Epithelial cell of esophagus (primary cell): Measurements from ENCODE around the gene P3H2.
"Not testable (repeated sequence)": the region's sequence is repeated elsewhere in the genome, so short reads cannot be mapped to it uniquely, and the experiment has no call there.

ENCODE experiments used
- DNase-seq: peaks from one replicate; pipeline ENCODE4 v3.0.0; 2010; ENCODE audit warnings: low read depth
- H3K4me3 ChIP-seq: 2 replicates; pipeline ENCODE4 v1.5.1; 2011; ENCODE audit warnings: mild to moderate bottlenecking, low read length, control low read depth
- TF ChIP-seq, protein P1 (sequence below): IDR thresholded peaks from 2 replicates; pipeline ENCODE4 v1.5.1; 2011; ENCODE audit warnings: low read depth, mild to moderate bottlenecking, low read length, control low read depth, inconsistent platforms; ENCODE audit not compliant: insufficient read depth; ENCODE audit errors: missing control alignments

The P3H2 gene

DNA sequence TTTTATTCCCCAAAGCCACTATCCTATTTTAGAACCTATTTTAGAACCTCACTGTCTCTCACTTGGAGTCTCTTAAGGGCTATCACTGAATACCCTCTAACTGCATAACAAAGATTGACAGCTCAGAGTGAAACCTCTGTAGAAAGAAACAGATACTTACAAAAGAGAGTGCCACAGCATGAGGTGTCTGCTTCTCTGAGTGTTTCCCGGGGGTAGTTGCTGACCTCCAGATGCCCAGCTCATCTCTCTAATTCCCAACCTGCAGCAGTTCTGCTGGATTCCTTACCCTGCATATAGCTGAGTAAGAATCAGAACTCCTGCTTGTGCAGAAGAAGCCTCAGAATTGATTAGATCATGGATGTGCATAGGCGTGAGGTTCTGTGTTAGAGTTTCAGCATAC lies 34.5 kb downstream of the P3H2 start:
- no peak overlapping the region for H3K4me3 ChIP-seq
- TF ChIP-seq, protein P1, sequence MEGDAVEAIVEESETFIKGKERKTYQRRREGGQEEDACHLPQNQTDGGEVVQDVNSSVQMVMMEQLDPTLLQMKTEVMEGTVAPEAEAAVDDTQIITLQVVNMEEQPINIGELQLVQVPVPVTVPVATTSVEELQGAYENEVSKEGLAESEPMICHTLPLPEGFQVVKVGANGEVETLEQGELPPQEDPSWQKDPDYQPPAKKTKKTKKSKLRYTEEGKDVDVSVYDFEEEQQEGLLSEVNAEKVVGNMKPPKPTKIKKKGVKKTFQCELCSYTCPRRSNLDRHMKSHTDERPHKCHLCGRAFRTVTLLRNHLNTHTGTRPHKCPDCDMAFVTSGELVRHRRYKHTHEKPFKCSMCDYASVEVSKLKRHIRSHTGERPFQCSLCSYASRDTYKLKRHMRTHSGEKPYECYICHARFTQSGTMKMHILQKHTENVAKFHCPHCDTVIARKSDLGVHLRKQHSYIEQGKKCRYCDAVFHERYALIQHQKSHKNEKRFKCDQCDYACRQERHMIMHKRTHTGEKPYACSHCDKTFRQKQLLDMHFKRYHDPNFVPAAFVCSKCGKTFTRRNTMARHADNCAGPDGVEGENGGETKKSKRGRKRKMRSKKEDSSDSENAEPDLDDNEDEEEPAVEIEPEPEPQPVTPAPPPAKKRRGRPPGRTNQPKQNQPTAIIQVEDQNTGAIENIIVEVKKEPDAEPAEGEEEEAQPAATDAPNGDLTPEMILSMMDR, result no peak
- DNase-seq, result no peak

DNA sequence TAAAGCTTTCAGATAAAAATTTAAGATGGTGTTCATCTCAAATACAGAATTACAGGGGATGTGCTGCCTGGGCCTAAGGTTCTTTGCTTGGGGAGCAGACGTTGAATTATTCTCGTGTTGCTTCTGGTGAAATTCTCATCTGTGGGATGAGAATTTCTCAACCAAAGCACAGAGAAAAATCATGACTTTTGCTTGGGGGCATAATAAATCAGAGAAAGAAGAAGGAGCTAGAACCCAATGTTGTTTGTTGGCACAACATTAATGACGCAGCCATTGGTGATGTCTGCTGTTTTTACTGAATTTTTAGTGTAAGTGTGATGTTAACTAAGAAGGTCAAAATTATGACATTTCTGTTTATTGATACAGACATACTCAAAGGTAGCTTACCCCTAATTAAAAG lies 35.7 kb downstream of the P3H2 start:
- TF ChIP-seq, protein P1, result no peak
- DNase-seq, result no peak
- H3K4me3 ChIP-seq, result no peak overlapping the region

DNA sequence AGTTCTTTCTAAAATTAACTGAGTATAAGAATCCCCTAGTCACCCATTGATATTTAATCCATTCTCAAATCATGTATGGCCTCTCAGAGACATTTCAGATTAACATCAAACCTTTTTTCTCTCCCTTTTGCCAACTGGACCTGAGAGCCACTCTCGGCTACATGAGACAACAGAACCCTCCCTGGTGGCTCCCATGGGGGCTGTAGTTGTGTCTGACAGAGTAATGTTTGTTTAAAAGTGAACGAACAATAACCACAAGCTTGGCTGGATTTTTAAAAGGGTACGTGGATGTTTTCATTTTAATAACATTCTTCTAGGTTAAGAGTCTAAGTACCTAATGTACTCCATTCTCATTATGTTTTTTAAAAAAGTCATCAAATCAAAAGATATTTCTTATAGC lies 37.1 kb downstream of the P3H2 start:
- no peak for DNase-seq
- TF ChIP-seq, protein P1, result no peak
- no peak overlapping the region for H3K4me3 ChIP-seq

DNA sequence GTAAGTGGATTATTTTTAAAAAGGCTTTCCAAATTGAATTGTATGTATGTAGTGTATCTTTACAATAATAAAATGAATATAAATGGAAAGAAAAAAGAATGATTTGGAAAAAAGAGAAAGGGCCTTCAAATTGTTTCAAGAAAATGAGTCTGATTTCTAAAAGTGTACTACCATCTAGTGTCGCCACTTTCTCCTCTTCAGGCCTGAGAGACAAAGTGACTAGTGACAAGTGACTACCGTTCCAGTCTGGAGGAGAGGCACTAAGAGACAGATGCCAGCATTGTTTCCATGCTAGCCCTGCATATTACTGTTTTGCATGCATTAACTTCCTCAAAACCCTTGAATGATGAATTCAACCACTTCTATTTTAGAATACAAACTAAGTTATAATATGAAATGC lies 39.3 kb downstream of the P3H2 start:
- H3K4me3 ChIP-seq, result no peak overlapping the region
- TF ChIP-seq, protein P1, result no peak
- no peak for DNase-seq

DNA sequence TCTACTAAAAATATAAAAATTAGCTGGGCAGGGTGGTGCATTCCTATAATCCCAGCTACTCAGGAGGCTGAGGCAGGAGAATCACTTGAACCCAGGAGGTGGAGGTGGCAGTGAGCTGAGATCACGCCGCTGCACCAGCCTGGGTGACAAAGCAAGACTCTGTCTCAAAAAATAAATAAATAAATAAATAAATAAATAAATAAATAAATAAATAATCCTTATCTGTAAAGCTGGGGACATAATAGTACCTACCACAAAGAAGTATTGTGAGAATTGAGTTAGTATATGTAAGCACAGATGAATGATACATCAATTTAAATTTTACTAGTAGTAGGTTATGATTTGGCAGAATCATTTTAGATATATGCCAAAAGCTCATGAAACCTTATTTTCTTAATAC lies 41.5 kb downstream of the P3H2 start:
- H3K4me3 ChIP-seq, DNase-seq: not testable (repeated sequence)

DNA sequence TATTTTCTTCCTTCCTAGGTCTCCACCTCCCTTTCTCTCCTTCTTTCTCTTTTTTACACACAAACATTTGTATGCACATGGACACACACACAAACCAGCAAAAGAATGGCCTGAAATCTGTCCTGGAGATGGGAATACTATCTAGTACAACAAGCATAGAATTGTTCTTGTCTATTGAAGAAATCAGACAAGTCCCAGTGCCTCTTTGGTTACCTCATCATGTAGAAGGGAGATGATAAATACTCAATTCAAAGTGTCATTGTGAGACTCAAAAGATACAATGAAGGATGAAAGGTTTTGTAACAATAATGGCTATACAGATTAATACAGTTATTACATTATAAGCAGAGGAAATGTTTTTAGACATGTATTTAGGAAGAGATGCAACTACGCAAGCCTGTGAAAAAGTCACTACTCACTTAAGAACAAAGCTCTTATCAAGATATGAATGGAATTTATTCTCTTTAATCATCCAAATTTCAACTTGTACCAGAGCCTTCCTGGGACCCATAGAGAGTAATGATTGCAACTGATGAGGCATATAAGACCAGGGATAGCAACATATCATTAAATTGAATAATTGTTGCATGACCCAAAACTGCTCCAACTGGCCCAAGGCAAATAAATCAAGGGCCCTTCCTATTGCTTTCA lies 43.2 kb downstream of the P3H2 start:
- TF ChIP-seq, protein P1, result no peak
- H3K4me3 ChIP-seq, result no peak overlapping the region
- no peak for DNase-seq

DNA sequence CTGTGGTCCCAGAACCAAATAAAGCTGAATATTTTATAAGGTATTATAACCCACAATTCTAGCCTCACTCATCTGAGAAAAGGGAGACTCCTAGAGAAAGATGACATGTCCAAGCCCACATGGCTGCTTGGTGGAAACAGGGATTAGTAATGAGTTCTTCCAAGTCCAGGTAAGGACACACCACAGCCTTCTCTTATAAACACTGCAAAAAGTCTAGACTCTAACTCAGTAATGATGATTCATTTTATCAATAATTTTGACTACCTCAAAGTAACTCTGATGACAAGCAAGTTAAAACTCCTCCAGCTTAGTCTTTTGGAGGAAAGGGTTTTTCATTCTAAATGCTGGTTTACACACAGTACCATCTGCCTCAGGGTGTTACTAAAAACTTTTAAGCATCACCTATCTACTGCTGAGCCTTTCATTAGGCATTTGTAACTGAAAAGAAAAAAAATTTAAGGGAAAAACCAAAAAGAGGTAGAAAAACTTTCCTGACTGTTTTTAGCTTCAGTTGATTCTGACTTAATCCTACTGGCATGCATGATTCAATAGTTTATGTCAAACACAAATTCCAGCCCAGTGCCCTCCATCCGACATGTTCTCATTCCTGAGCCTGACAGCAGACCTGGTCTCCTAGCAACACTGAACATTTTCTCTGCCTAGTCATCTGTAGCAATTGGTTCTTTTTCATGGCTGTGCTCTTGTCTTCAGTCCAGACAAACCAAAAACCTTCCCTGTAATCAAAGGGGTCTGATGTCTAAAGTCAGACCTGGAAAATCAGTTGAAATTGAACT lies 43.9 kb downstream of the P3H2 start:
- no peak overlapping the region for H3K4me3 ChIP-seq
- TF ChIP-seq, protein P1, result no peak
- peak; percentile 97 for DNase-seq
